ENCODE results near the gene TSEN2. TPM values are rescaled to one million over a fixed set of nuclear protein-coding genes. Genes with fewer than 3 reads are reported as not detected.

Gene TSEN2
- total RNA-seq, 2 experiments from 2014 or later, result 33.2 to 41.4 TPM

GRCh38 chr3:12487336-12487735, 3.1 kb downstream of the TSEN2 start:
- no peaks in the 10 kb centered on the region for H3K9me3 ChIP-seq (ENCODE audit: low read length)
- intact Hi-C loops (cut with micrococcal nuclease; ENCODE audit: unreplicated experiment), result loop anchor here (10.0 kb wide), 2 partner anchors 213 to 1113 kb away; no protein-coding TSS in a partner anchor
- no peak for TF ChIP-seq EZH2phosphoT487 (IDR thresholded peaks at IDR 0.05; ENCODE audit: borderline replicate concordance, low read depth, low read length)
- TF ChIP-seq, protein P1, sequence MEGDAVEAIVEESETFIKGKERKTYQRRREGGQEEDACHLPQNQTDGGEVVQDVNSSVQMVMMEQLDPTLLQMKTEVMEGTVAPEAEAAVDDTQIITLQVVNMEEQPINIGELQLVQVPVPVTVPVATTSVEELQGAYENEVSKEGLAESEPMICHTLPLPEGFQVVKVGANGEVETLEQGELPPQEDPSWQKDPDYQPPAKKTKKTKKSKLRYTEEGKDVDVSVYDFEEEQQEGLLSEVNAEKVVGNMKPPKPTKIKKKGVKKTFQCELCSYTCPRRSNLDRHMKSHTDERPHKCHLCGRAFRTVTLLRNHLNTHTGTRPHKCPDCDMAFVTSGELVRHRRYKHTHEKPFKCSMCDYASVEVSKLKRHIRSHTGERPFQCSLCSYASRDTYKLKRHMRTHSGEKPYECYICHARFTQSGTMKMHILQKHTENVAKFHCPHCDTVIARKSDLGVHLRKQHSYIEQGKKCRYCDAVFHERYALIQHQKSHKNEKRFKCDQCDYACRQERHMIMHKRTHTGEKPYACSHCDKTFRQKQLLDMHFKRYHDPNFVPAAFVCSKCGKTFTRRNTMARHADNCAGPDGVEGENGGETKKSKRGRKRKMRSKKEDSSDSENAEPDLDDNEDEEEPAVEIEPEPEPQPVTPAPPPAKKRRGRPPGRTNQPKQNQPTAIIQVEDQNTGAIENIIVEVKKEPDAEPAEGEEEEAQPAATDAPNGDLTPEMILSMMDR (conservative IDR thresholded peaks at IDR 0.05; ENCODE audit: low read length), result no peak
- ChIA-PET CTCF (ENCODE audit: unreplicated experiment) (no interaction called here), POLR2A (no interaction called here)
- no peak overlapping the region for H2AFZ ChIP-seq (ENCODE audit: low read length)
- DNase-seq (ENCODE audit: low spot score), result no peak
- H3K4me2 ChIP-seq (ENCODE audit: low read length), result no peak overlapping the region
- H3K9me2 ChIP-seq (ENCODE audit: insufficient read depth, low read length), result no peaks in the 10 kb centered on the region
- H3K79me2 ChIP-seq (ENCODE audit: insufficient read depth, low read depth, low read length), result peaks cover 39% of the 10 kb centered on the region
- no peak overlapping the region for H3K4me3 ChIP-seq (ENCODE audit: low read depth, low read length, poor library complexity, severe bottlenecking)
- no peak overlapping the region for H3K27ac ChIP-seq (ENCODE audit: low read depth, low read length, poor library complexity, severe bottlenecking)
- 0 out of 2 replicates have a peak, but pooled peaks cover 3% of the 10 kb centered on the region for H4K20me1 ChIP-seq (ENCODE audit: insufficient read depth, low read length)
- BruUV-seq (replicated peaks), result no TSS peak
- H3K36me3 ChIP-seq (ENCODE audit: insufficient read depth, low read length), result peaks cover 63% of the 10 kb centered on the region
- peaks cover 25% of the 10 kb centered on the region for H3K4me1 ChIP-seq (ENCODE audit: insufficient read depth, low read length, poor library complexity, severe bottlenecking)

DNA sequence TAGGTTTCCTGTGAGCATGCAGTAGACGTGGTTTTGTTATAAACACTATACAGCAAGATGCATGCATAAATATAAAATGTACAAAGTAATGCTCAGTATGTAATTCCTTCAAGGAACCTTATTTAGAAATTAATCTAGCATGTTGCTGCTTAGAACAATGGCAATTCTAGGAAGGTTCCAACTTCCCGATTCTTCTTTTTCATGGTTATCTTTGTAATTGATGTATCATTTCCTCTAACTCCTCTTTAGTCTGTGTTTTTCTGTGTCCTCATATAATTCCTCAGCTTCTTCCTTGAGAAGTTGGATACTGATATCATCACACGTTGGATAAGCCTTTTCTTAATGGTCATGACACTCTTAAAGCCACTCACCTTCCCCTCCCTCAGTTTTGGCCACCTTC, 3.5 kb downstream of the TSEN2 start:
- H3K4me2 ChIP-seq (ENCODE audit: low read length), result no peak overlapping the region
- H3K4me3 ChIP-seq (ENCODE audit: low read depth, low read length, poor library complexity, severe bottlenecking), result no peak overlapping the region
- H3K36me3 ChIP-seq (ENCODE audit: insufficient read depth, low read length), result peaks cover 68% of the 10 kb centered on the region
- no peak overlapping the region for H3K27ac ChIP-seq (ENCODE audit: low read depth, low read length, poor library complexity, severe bottlenecking)
- no peaks in the 10 kb centered on the region for H3K9me2 ChIP-seq (ENCODE audit: insufficient read depth, low read length)
- DNase-seq (ENCODE audit: low spot score), result no peak
- intact Hi-C loops (cut with micrococcal nuclease; ENCODE audit: unreplicated experiment), result loop anchor here (10.0 kb wide), 2 partner anchors 213 to 1113 kb away; no protein-coding TSS in a partner anchor
- H3K9me3 ChIP-seq (ENCODE audit: low read length), result no peaks in the 10 kb centered on the region
- TF ChIP-seq, protein P1 (conservative IDR thresholded peaks at IDR 0.05; ENCODE audit: low read length), result no peak
- TF ChIP-seq EZH2phosphoT487 (IDR thresholded peaks at IDR 0.05; ENCODE audit: borderline replicate concordance, low read depth, low read length), result no peak
- peaks cover 39% of the 10 kb centered on the region for H3K79me2 ChIP-seq (ENCODE audit: insufficient read depth, low read depth, low read length)
- no peak overlapping the region for H2AFZ ChIP-seq (ENCODE audit: low read length)
- 0 out of 2 replicates have a peak, but pooled peaks cover 3% of the 10 kb centered on the region for H4K20me1 ChIP-seq (ENCODE audit: insufficient read depth, low read length)
- CTCF ChIA-PET (ENCODE audit: unreplicated experiment), result no interaction called here
- H3K4me1 ChIP-seq (ENCODE audit: insufficient read depth, low read length, poor library complexity, severe bottlenecking), result peaks cover 23% of the 10 kb centered on the region
- POLR2A ChIA-PET, result interaction anchor here (0.6 to 0.7 kb wide), 2 partner anchors 21 to 91 kb away, joined by 3 read pairs; no protein-coding TSS in a partner anchor
- no TSS peak for BruUV-seq (replicated peaks)

GRCh38 chr3:12489368-12489767, 5.1 kb downstream of the TSEN2 start:
- Histone ChIP-seq H3K4me3 (ENCODE audit: low read depth, low read length, poor library complexity, severe bottlenecking) (no peak overlapping the region), H3K9me2 (ENCODE audit: insufficient read depth, low read length) (no peaks in the 10 kb centered on the region), H3K4me1 (ENCODE audit: insufficient read depth, low read length, poor library complexity, severe bottlenecking) (peaks cover 11% of the 10 kb centered on the region), H3K79me2 (ENCODE audit: insufficient read depth, low read depth, low read length) (peaks cover 39% of the 10 kb centered on the region), H3K27ac (ENCODE audit: low read depth, low read length, poor library complexity, severe bottlenecking) (no peak overlapping the region), H3K9me3 (ENCODE audit: low read length) (no peaks in the 10 kb centered on the region), H2AFZ (ENCODE audit: low read length) (no peak overlapping the region), H4K20me1 (ENCODE audit: insufficient read depth, low read length) (0 out of 2 replicates have a peak, but pooled peaks cover 3% of the 10 kb centered on the region), H3K36me3 (ENCODE audit: insufficient read depth, low read length) (peaks cover 80% of the 10 kb centered on the region), H3K4me2 (ENCODE audit: low read length) (no peak overlapping the region)
- POLR2A ChIA-PET, result interaction anchor here (0.6 kb wide), 1 partner anchor 288 kb away, joined by 3 read pairs; no protein-coding TSS in a partner anchor
- BruUV-seq (replicated peaks), result no TSS peak
- TF ChIP-seq, protein P1 (conservative IDR thresholded peaks at IDR 0.05; ENCODE audit: low read length), result no peak
- TF ChIP-seq EZH2phosphoT487 (IDR thresholded peaks at IDR 0.05; ENCODE audit: borderline replicate concordance, low read depth, low read length), result no peak
- intact Hi-C loops (cut with micrococcal nuclease; ENCODE audit: unreplicated experiment), result loop anchor here (10.0 kb wide), 2 partner anchors 215 to 1115 kb away; no protein-coding TSS in a partner anchor
- DNase-seq (ENCODE audit: low spot score), result no peak
- CTCF ChIA-PET (ENCODE audit: unreplicated experiment), result interaction anchor here (0.6 kb wide), 1 partner anchor 160 kb away, joined by 3 read pairs; no protein-coding TSS in a partner anchor
